Endometrial microvascular endothelial cells (primary cell): ENCODE data around the gene PMEL. TPM values are rescaled to one million over a fixed set of nuclear protein-coding genes. Genes with fewer than 3 reads are reported as not detected.
"Not testable (repeated sequence)": the region's sequence is repeated elsewhere in the genome, so short reads cannot be mapped to it uniquely, and the experiment has no call there.

Experiments used
- in situ Hi-C: cut with HindIII; loops from 2 replicates; pipeline ENCODE4 v1.10.0; 2017; ENCODE audit warnings: low sequenced_read_pairs, low pct_unique_long_range_greater_than_20kb; ENCODE audit errors: inconsistent ontology term
- total RNA-seq: library from RNA; depleted of rRNA; stranded (reverse); fragments of >200 nt; gene quantifications from one replicate; pipeline ENCODE4 v1.2.3, GENCODE V29; 2015; ENCODE audit errors: inconsistent ontology term

Gene PMEL
- total RNA-seq: not detected

DNA sequence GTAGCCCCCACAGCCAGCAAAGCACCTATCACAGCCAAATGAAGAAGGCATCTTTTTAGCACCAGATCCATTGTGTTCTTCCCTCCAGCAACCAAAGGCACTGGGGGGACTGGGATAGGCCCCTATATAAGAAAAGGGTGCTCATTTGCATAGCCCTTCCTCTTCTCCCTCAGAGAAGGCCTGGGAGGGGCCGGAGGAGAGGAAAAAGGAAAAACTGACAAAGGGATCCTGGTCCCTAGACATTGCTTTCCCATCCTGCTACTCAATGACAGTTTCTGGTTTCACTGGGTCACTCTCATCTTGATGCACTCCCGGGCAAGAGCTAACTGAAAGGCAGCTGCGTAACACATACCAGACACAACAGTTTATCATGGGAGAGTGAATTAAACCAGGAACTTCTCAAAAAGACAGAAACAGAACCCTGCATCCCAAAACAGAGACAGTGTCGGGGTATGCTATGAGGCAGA, at the start of gene PMEL:
PMEL (minus strand) TSS at position 102 of the 467 bp plus-strand sequence; CDS start at position 71, 31 bp downstream.
- in situ Hi-C loops: no loop called here

GRCh38 chr12:56014205-56014604, 48.4 kb upstream of the PMEL start:
- in situ Hi-C loops: no loop called here

- in situ Hi-C loops: no loop called here
Observed at GRCh38 chr12:56013482-56013881, 47.6 kb upstream of the PMEL start.

DNA sequence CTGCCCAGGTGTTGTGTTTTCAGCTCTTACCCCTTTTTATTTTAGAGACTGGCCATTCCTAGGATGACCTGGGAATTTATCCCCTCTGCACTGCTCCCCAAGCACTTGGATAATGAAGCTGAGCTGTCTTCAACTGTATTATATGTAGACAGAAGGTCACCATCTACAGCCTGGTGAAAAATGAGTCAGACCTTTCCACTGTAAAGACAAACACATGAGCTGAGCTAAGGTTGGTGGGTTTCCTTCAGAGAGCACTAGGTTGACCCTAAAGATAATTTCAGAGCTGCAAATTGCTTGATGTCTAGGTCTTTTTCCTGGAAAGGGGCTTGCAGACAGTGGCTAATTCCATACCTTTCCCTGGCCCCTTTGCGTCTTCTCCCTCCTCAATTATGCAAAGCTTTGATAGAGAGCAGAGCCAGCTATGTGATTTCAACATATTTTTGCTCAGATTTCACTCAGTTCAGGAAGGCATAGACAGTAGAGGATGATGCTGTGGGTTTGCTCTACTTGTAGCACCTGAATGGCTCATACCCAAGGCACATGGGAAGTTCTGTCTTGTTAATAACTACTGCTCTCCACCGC, 45.8 kb upstream of the PMEL start:
- in situ Hi-C loops: no loop called here

- in situ Hi-C loops: no loop called here
Observed at GRCh38 chr12:56010111-56010570, 44.3 kb upstream of the PMEL start.

- in situ Hi-C loops: no loop called here
Observed at GRCh38 chr12:56007564-56008559, 42.0 kb upstream of the PMEL start.

DNA sequence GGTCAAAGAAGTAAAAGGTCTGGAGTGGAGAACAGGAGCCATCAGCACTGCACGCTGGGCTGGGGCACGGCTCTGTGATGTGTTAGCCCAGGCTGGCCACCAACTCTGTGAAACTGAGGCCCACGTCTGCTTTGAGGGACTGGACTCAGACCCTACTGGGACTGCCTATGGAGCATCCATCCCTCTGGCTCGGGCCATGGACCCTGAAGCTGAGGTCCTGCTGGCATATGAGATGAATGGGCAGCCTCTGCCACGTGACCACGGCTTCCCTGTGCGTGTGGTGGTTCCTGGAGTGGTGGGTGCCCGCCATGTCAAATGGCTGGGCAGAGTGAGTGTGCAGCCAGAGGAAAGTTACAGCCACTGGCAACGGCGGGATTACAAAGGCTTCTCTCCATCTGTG, 38.4 kb upstream of the PMEL start:
- in situ Hi-C loops: no loop called here

- in situ Hi-C loops: not testable (repeated sequence)
Observed at GRCh38 chr12:56003376-56003775, 37.5 kb upstream of the PMEL start.

DNA sequence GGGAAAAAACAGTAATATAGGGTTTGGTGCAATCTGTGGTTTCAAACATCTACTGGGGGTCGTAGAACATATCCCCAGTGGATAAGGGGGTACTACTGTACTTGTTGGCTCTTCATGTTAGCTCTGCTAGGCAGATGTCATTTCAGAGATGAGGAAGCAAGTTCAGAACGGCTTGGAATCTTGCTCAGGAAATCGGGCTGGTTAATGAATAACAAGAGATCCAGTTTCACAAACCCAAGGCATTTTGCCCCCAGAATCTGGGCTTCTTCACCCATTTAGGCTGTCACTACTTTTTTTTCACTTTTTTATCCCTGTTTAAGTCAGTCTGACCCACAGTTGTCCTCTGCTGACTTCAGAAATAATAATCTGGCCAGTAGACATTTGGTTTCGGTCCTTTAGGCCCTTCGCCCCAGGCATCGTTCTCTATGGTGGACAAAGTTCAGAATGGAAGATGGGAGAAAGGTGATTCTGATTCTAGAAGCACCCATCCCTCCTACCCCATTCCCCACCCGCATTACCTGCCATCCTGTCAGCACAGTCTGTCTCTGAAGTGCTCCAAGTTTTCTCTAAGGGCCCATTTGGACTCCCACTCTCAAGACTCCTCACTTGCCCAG, 35.8 kb upstream of the PMEL start:
- in situ Hi-C loops: no loop called here

DNA sequence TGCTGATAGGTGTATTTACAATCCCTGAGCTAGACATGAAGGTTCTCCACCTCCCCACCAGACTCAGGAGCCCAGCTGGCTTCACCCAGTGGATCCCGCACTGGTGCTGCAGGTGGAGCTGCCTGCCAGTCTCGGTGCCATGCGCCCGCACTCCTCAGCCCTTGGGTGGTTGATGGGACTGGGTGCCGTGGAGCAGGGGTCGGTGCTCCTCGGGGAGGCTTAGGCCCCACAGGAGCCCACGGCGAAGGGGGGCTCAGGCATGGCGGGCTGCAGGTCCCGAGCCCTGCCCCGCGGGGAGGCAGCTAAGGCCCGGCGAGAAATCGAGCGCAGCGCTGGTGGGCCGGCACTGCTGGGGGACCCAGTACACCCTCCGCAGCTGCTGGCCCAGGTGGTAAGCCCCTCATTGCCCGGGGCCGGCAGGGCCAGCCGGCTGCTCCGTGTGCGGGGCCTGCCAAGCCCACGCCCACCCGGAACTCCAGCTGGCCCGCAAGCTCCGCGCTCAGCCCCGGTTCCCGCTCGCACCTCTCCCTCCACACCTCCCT, 34.2 kb upstream of the PMEL start:
- in situ Hi-C loops: not testable (repeated sequence)

DNA sequence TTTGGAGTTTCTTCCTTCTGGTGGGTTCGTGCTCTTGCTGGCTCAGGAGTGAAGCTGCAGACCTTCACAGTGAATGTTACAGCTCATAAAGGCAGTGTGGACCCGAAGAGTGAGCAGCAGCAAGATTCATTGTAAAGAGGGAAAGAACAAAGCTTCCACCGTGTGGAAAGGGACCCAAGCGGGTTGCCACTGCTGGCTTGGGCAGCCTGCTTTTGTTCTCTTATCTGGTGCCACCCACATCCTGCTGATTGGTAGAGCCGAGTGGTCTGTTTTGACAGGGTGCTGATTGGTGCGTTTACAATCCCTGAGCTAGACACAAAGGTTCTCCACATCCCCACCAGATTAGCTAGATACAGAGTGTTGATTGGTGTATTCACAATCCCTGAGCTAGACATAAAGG, 33.7 kb upstream of the PMEL start:
- in situ Hi-C loops: not testable (repeated sequence)

DNA sequence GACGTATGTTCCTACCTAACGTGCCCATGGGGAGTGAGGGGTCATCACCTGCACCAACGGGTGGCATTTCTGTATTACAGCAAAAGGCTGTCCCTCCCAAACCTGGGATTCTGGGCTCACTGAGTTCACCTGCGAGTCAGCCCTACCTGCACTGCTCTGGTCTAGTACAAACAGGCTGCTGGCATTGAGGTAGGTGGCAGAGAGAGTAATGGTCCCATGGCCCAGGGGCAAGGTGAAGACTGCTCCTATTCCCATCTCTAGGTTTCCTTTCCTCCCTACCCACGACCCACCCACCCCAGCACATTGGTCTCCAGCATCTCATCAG, 31.7 kb upstream of the PMEL start:
- in situ Hi-C loops: no loop called here

GRCh38 chr12:55996715-55997534, 31.1 kb upstream of the PMEL start, which contains the start of gene SUOX:
Gene SUOX, plus strand, starts transcription at chr12:55997276. Its CDS starts 4,946 bp downstream, at chr12:56002222.
- in situ Hi-C loops: no loop called here

- in situ Hi-C loops: no loop called here
Observed at GRCh38 chr12:55996201-55996714, 30.4 kb upstream of the PMEL start.

DNA sequence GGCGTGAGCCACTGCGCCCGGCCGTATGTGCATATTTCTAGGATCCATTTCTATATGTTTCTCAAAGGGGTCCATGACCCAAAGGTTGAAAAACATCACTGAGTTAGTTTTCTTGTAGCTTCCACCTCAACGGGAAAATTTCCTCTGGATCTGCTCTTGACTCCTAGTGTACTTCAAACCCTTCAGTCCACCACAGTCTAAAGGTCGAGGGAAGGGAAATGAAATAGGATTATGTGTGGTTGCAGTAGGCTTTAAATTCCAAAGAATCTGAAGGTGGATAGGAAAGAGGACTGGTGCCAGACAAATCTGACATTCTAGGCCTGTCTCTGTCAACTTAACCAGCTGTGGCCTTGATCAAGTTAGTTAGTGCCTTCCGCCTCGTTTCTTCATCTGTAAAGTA, 29.5 kb upstream of the PMEL start:
- in situ Hi-C loops: no loop called here

DNA sequence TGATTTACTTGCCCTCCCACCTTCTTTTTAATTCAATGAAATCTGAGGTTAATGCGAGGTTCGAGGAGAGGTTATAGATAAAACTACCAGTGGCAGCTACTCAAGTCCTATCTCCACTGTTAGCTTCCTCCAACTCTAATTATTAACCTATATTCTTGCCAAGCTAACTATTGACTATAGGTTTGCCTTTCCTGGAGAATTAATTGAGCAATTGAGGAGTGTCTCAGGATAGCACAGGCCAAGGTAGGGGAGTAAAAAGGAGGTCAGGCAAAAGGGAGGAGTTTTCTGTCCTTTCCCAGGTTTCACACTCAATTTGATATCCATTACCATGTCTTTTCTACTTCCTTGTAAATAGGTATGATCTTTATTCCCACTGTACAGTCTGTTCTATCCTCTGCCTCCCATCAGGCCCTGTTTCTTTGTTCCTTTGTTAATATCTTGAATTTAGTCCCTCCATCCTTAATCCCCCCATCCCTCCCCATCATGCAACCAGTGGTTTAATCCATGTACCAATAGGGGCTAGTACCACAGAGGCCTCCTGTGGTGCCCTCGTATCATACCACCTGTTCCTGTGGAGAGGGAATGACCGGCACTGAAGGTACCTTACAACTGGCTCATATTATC, 27.5 kb upstream of the PMEL start:
- in situ Hi-C loops: no loop called here

GRCh38 chr12:55991110-55991509, 25.3 kb upstream of the PMEL start:
- in situ Hi-C loops: no loop called here

GRCh38 chr12:55985976-55986375, 20.1 kb upstream of the PMEL start:
- in situ Hi-C loops: not testable (repeated sequence)
